ENCODE results near the gene OSR1. TPM values are rescaled to one million over a fixed set of nuclear protein-coding genes. Genes with fewer than 3 reads are reported as not detected.

OSR1 gene
- total and polyA plus RNA-seq, 9 of the 15 experiments (the other 6 are each of a cell fraction or from before 2014, with no cell fraction given) = not detected

GRCh38 chr2:19337742-19338141 is 20.7 kb downstream of the OSR1 start:
- intact Hi-C loops (cut with micrococcal nuclease) (no loop called here), in situ Hi-C loops (cut with MboI) (no loop called here)
- no peak overlapping the region for H2AFZ ChIP-seq (ENCODE audit: low read depth, low read length)
- FAIRE-seq (no peak), ATAC-seq (no peak), DNase-seq (ENCODE audit: extremely low read depth in 1 of 4, low spot score in 3 of 4) (no peak)
- H3K79me2 ChIP-seq (ENCODE audit: control insufficient read depth, insufficient read depth, low read length) = no peaks in the 10 kb centered on the region
- H3K9me1 ChIP-seq (ENCODE audit: control insufficient read depth, insufficient read depth, low read length) = no peaks in the 10 kb centered on the region
- WGBS (ENCODE audit: insufficient coverage, low coverage, missing lambda C conversion rate) = 19% methylated on average over 1 of the region's 1 CpG
- H3K27ac ChIP-seq (ENCODE audit: extremely low read depth, low read depth, low read length) = no peak overlapping the region
- TF ChIP-seq MAFK (IDR thresholded peaks at IDR 0.05; ENCODE audit: low read length) (peak; percentile 52), STAT5B (CRISPR knock-in tag; IDR thresholded peaks at IDR 0.05) (no peak), MAFF (IDR thresholded peaks at IDR 0.05; ENCODE audit: low read length) (peak; percentile 24; the same call in 1 of the 2 replicates), ZNF316 (IDR thresholded peaks at IDR 0.05) (0 out of 2 replicates have a peak, but pooled peaks have one; percentile 17)
- no peaks in the 10 kb centered on the region for H3K9me3 ChIP-seq (replicated peaks; ENCODE audit: control insufficient read depth, insufficient read depth, low read depth, low read length)
- ChIA-PET POLR2A (no interaction called here), CTCF (ENCODE audit: low intra/inter-chr PET ratio) (no interaction called here)
- no peaks in the 10 kb centered on the region for H4K20me1 ChIP-seq (replicated peaks; ENCODE audit: control insufficient read depth, insufficient read depth, low read length)
- no peak overlapping the region for H3K4me2 ChIP-seq (ENCODE audit: insufficient read depth, low read length)
- H3K9ac ChIP-seq (ENCODE audit: insufficient read depth in 1 of 2, low read depth in 2 of 2, low read length in 2 of 2) = no peak overlapping the region
- no peak overlapping the region for H3K4me3 ChIP-seq
- BruUV-seq (replicated peaks) = no TSS peak
- H3K27me3 ChIP-seq (ENCODE audit: control insufficient read depth in 2 of 2, insufficient read depth in 2 of 2, low read length in 2 of 2) = no peaks in the 10 kb centered on the region
- H3K4me1 ChIP-seq (replicated peaks in 1 of 2; ENCODE audit: control insufficient read depth in 2 of 2, insufficient read depth in 2 of 2, low read length in 2 of 2) = no peaks in the 10 kb centered on the region
- no peaks in the 10 kb centered on the region for H3K36me3 ChIP-seq (ENCODE audit: control insufficient read depth, insufficient read depth, low read length)

DNA sequence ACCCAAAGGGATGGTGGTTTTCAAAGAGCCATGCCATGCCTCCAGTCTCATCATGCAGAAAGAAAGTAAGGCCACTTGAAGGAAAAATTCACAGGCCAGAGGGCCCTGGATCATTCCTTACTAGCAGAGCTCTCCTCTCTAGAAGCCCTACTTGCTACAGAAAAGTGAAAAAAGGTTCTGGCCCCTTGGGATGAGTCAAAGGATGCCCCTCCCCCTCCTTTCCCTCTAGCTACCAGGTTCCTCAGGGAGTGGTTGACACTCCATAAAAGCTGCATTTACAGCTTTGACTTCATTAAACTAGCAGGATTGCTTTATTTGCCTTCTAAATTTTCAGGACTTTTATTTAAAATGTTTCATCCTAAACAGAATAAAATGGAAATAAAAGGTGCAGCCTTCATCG is 21.2 kb downstream of the OSR1 start:
- no peak overlapping the region for H3K4me3 ChIP-seq
- H4K20me1 ChIP-seq (replicated peaks; ENCODE audit: control insufficient read depth, insufficient read depth, low read length) = no peaks in the 10 kb centered on the region
- no peak overlapping the region for H3K27ac ChIP-seq (ENCODE audit: extremely low read depth, low read depth, low read length)
- 17% methylated on average over 1 of the region's 1 CpG for WGBS (ENCODE audit: insufficient coverage, low coverage, missing lambda C conversion rate)
- no peak overlapping the region for H2AFZ ChIP-seq (ENCODE audit: low read depth, low read length)
- intact Hi-C loops (cut with micrococcal nuclease) (no loop called here), in situ Hi-C loops (cut with MboI) (no loop called here)
- ChIA-PET CTCF (ENCODE audit: low intra/inter-chr PET ratio) (no interaction called here), POLR2A (interaction anchor here (1.4 kb wide), 1 partner anchor 10 kb away, joined by 5 read pairs; no protein-coding TSS in a partner anchor)
- H3K9ac ChIP-seq (ENCODE audit: insufficient read depth in 1 of 2, low read depth in 2 of 2, low read length in 2 of 2) = no peak overlapping the region
- no peaks in the 10 kb centered on the region for H3K9me1 ChIP-seq (ENCODE audit: control insufficient read depth, insufficient read depth, low read length)
- FAIRE-seq (no peak), DNase-seq (ENCODE audit: extremely low read depth in 1 of 4, low spot score in 3 of 4) (no peak), ATAC-seq (no peak)
- no peaks in the 10 kb centered on the region for H3K27me3 ChIP-seq (ENCODE audit: control insufficient read depth in 2 of 2, insufficient read depth in 2 of 2, low read length in 2 of 2)
- no TSS peak for BruUV-seq (replicated peaks)
- no peak overlapping the region for H3K4me2 ChIP-seq (ENCODE audit: insufficient read depth, low read length)
- no peaks in the 10 kb centered on the region for H3K9me3 ChIP-seq (replicated peaks; ENCODE audit: control insufficient read depth, insufficient read depth, low read depth, low read length)
- no peaks in the 10 kb centered on the region for H3K36me3 ChIP-seq (ENCODE audit: control insufficient read depth, insufficient read depth, low read length)
- H3K79me2 ChIP-seq (ENCODE audit: control insufficient read depth, insufficient read depth, low read length) = no peaks in the 10 kb centered on the region
- H3K4me1 ChIP-seq (replicated peaks in 1 of 2; ENCODE audit: control insufficient read depth in 2 of 2, insufficient read depth in 2 of 2, low read length in 2 of 2) = no peaks in the 10 kb centered on the region
- TF ChIP-seq FOXA1 (IDR thresholded peaks at IDR 0.05; ENCODE audit: borderline replicate concordance) (no peak), MED1 (CRISPR knock-in tag; IDR thresholded peaks at IDR 0.05; ENCODE audit: borderline replicate concordance) (no peak), TSC22D4 (tag; IDR thresholded peaks at IDR 0.05) (no peak), MYNN (IDR thresholded peaks at IDR 0.05) (no peak), MYNN (CRISPR knock-in tag; IDR thresholded peaks at IDR 0.05) (no peak), OTX1 (CRISPR knock-in tag; IDR thresholded peaks at IDR 0.05) (no peak), SMARCA5 (IDR thresholded peaks at IDR 0.05) (no peak), ZFPM2 (CRISPR knock-in tag; IDR thresholded peaks at IDR 0.05) (no peak), EWSR1 (IDR thresholded peaks at IDR 0.05; ENCODE audit: borderline replicate concordance, low read depth, partially characterized antibody) (no peak), FOXO4 (CRISPR knock-in tag; IDR thresholded peaks at IDR 0.05) (no peak), DMBX1 (CRISPR knock-in tag; IDR thresholded peaks at IDR 0.05; ENCODE audit: borderline replicate concordance) (no peak), KDM5B (IDR thresholded peaks at IDR 0.05; ENCODE audit: insufficient replicate concordance, low read depth, low read length) (no peak), ETS2 (tag; IDR thresholded peaks at IDR 0.05; ENCODE audit: borderline replicate concordance, poor library complexity, severe bottlenecking) (no peak), CBX1 (IDR thresholded peaks at IDR 0.05; ENCODE audit: low read depth) (no peak), HDAC3 (IDR thresholded peaks at IDR 0.05; ENCODE audit: borderline replicate concordance, partially characterized antibody) (no peak)
